Testis (tissue), 3 donors: ENCODE measurements around the gene INPP5A. TPM values are rescaled to one million over a fixed set of nuclear protein-coding genes. Genes with fewer than 3 reads are reported as not detected.
"Not testable (repeated sequence)": the region's sequence is repeated elsewhere in the genome, so short reads cannot be mapped to it uniquely, and the experiment has no call there.

Source experiments
- DNase-seq: peaks from one replicate; pipeline ENCODE4 v3.0.0-alpha.2; 2019
- H3K27ac ChIP-seq, 2 donors: fragments of 200-600 bp; sonication (generic); one replicate each; pipeline ENCODE4 v1.5.1; 2019
- H3K27me3 ChIP-seq: fragments of 200-600 bp; sonication (generic); one replicate; pipeline ENCODE4 v1.5.1; 2019
- H3K36me3 ChIP-seq: fragments of 200-600 bp; sonication (generic); one replicate; pipeline ENCODE4 v1.5.1; 2017; ENCODE audit warnings: low read depth; ENCODE audit errors: missing control alignments
- H3K4me1 ChIP-seq: fragments of 200-600 bp; sonication (generic); one replicate; pipeline ENCODE4 v1.5.1; 2019
- H3K4me3 ChIP-seq, 2 donors: fragments of 200-600 bp; sonication (generic); one replicate each; pipeline ENCODE4 v1.5.1; 2017 to 2019
- H3K9me3 ChIP-seq: fragments of 200-600 bp; sonication (generic); one replicate; pipeline ENCODE4 v1.5.1; 2017
- CTCF ChIP-seq, 3 experiments: fragments of 450-650 bp in 2 of 3; fragments of 200-600 bp in 1 of 3; sonication (generic) in 1 of 3; IDR thresholded peaks; one replicate each; pipeline ENCODE4 v1.5.1; 2016 to 2019; ENCODE audit warnings: antibody characterized with exemption in 3 of 3, mild to moderate bottlenecking in 2 of 3, moderate library complexity in 1 of 3
- POLR2A ChIP-seq: fragments of 450-650 bp; IDR thresholded peaks from one replicate; pipeline ENCODE4 v1.6.1; 2017; ENCODE audit warnings: antibody characterized with exemption, mild to moderate bottlenecking, moderate library complexity
- WGBS, 2 donors: methylation state at CpG; one replicate each; pipeline ENCODE4 v1.1.5; 2018; 5-methylcytosine and 5-hydroxymethylcytosine counted together
- intact Hi-C: fragments of 100-400 bp; cut with DNase I; formaldehyde crosslinking; loops from one replicate; pipeline ENCODE4 v1.15.1; 2023; ENCODE audit warnings: low total_unique reads
- polyA plus RNA-seq: library from polyadenylated mRNA; stranded (reverse); fragments of 350-450 nt; fragmentation: Illumina TruSeq; extraction: RNeasy Lipid Tissue Mini Kit (QIAGEN cat#74804); gene quantifications from one replicate; pipeline ENCODE4 v1.2.3, GENCODE V29; 2014; ENCODE audit warnings: low read depth, low replicate concordance; ENCODE audit not compliant: insufficient read depth
- total RNA-seq, 2 donors: library from RNA; depleted of rRNA; stranded (reverse); fragments of >200 nt; gene quantifications; one replicate each; pipeline ENCODE4 v1.2.3, GENCODE V29; 2016

Gene INPP5A
- total and polyA plus RNA-seq, 3 donors from 2014 or later: 54.1 to 103 (median 73.0) TPM

- TF ChIP-seq POLR2A: no peak
- no peak for TF ChIP-seq CTCF (IDR thresholded peaks at IDR 0.05)
- H3K36me3 ChIP-seq: no peaks in the 10 kb centered on the region
Observed at GRCh38 chr10:132765435-132765834, 227.8 kb downstream of the INPP5A start.

DNA sequence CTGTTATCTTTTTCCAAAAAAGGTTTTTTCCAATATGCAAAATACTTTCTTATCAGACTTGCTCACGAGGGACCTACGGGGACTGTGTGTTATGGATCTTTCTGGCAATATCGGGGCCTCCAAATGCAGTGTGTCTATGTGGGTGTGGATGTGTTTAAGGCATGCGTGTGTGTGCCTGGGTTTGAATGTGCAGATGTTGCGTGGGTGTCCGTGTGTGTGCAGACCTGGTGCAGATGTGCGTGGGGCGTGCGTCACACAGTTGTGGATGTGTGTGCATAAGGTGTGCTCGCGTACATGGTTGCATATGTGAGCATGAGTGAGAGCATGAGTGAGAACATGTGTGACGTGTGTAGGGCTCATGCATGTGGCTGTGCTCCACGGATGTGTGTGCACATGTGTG, 228.7 kb downstream of the INPP5A start:
- Histone ChIP-seq H3K9me3 (no peaks in the 10 kb centered on the region), H3K4me3 (no peak overlapping the region), H3K27me3 (no peaks in the 10 kb centered on the region), H3K4me1 (no peaks in the 10 kb centered on the region), H3K36me3 (no peaks in the 10 kb centered on the region), H3K27ac (no peak overlapping the region)
- 87 to 90% methylated on average over 13 of the region's 13 CpGs for WGBS, 2 donors
- intact Hi-C loops: no loop called here
- DNase-seq: no peak
- TF ChIP-seq POLR2A (no peak), CTCF (IDR thresholded peaks at IDR 0.05) (no peak)

More at GRCh38 chr10:132765435-132765834, 227.8 kb downstream of the INPP5A start:
- DNase-seq: no peak
- no peak overlapping the region for H3K27ac ChIP-seq
- H3K4me3 ChIP-seq: no peak overlapping the region
- no peaks in the 10 kb centered on the region for H3K4me1 ChIP-seq
- intact Hi-C loops: no loop called here
- H3K9me3 ChIP-seq: no peaks in the 10 kb centered on the region
- 86 to 91% methylated on average over 4 to 11 of the region's 11 CpGs for WGBS, 2 donors
- H3K27me3 ChIP-seq: no peaks in the 10 kb centered on the region

- intact Hi-C loops: no loop called here
- Histone ChIP-seq H3K9me3 (no peaks in the 10 kb centered on the region), H3K27me3 (no peaks in the 10 kb centered on the region), H3K36me3 (no peaks in the 10 kb centered on the region), H3K27ac (no peak overlapping the region), H3K4me1 (no peaks in the 10 kb centered on the region), H3K4me3 (no peak overlapping the region)
- TF ChIP-seq CTCF (IDR thresholded peaks at IDR 0.05): no peak
- TF ChIP-seq POLR2A: no peak
- 94 to 96% methylated on average over 32 to 41 of the region's 41 CpGs for WGBS, 2 donors
- no peak for DNase-seq
Observed at GRCh38 chr10:132768346-132769248, 231.0 kb downstream of the INPP5A start.

DNA sequence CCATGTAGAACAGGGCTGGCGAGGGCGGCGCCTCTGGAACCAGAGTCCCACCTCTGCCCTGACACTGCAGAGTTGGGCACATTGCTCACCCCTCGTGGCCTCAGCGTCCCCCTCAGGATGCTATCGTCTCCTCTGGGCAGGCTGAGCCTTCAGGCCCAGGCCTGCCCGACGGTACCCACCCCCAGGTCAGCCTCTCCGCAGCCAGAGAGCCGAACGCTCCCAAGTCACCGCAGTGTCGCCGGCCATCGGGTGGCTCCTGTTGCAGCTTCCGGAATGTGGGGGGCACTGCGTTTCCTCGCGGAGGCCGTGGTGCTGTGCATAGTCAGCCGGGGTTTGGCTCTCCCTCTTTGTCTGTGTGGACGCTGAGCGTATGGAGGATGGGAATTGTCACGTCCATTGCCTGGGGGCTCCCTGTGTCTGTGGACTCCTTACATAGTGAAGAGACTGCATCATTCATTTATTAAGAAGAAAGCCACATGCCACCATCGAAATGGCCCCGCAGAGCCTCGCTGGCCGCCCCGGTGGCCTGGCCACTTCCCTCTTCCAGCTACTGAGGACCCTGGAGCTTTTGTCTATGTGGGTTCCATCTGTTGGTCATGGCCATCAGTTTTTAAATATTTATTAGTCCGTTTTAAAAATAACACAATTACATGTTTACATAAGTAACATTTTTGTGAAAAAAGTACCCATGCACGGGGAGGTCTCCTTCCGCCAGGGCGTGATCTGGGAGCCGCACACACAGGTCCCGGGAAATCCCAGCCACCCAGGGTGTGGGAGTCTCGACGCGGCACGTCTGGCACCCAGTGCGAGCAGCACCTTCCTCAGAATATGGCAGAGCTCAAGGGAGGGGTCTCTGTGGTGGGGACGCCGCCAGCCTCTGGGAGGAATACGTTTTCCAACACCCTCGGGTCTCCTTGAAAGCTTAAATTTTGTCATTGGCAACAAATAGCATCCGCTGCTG, 232.8 kb downstream of the INPP5A start:
- Histone ChIP-seq H3K9me3 (no peaks in the 10 kb centered on the region), H3K4me3 (no peak overlapping the region), H3K36me3 (no peaks in the 10 kb centered on the region), H3K27me3 (no peaks in the 10 kb centered on the region), H3K4me1 (no peaks in the 10 kb centered on the region), H3K27ac (no peak overlapping the region)
- no peak for DNase-seq
- no peak for TF ChIP-seq POLR2A
- TF ChIP-seq CTCF (IDR thresholded peaks at IDR 0.05): no peak
- intact Hi-C loops: no loop called here
- WGBS, 2 donors: 91 to 94% methylated on average over 32 to 45 of the region's 45 CpGs

DNA sequence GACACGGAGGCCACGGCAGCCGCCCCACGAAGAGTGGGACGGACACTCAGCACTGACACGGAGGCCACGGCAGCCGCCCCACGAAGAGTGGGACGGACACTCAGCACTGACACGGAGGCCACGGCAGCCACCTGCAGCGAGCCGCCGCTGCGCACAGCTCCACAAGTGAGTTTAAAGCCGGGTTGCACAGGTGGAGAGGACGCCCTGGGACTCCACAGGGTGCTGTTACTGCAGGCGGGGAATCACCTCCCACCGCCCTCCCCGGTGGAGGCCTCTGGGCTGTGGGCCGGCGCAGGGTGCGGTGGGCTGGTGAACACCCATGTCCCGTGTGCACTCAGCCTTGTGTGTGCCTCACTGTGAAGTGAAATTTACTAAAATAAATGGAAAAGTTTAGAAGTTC, 235.2 kb downstream of the INPP5A start:
- H3K4me3 ChIP-seq, H3K27ac ChIP-seq, H3K9me3 ChIP-seq, H3K36me3 ChIP-seq, DNase-seq, intact Hi-C loops, H3K27me3 ChIP-seq, H3K4me1 ChIP-seq: not testable (repeated sequence)
- WGBS, 2 donors: 97% methylated on average over 7 to 15 of the region's 25 CpGs
